ENCODE measurements around the gene ARID3A. TPM values are rescaled to one million over a fixed set of nuclear protein-coding genes. Genes with fewer than 3 reads are reported as not detected.

ARID3A gene
- total RNA-seq, 1 experiment from 2014 or later = 28.9 TPM

GRCh38 chr19:1000591-1001537 lies 75.0 kb downstream of the ARID3A start:
- Histone ChIP-seq H3K36me3 (ENCODE audit: control insufficient read depth, insufficient read depth, low read length) (no peaks in the 10 kb centered on the region), H3K9me3 (ENCODE audit: control insufficient read depth, insufficient read depth, low read depth, low read length) (no peaks in the 10 kb centered on the region), H3K4me3 (ENCODE audit: low read depth in 2 of 2, low read length in 2 of 2) (peak overlapping the region; percentile 30 to 41), H3K27me3 (ENCODE audit: control insufficient read depth, insufficient read depth, low read length) (no peaks in the 10 kb centered on the region), H3K27ac (ENCODE audit: low read length) (no peak overlapping the region), H3K4me1 (ENCODE audit: control insufficient read depth, insufficient read depth, low read length) (0 out of 2 replicates have a peak, but pooled peaks cover 3% of the 10 kb centered on the region)
- CTCF ChIA-PET = interaction anchor here (0.5 to 0.7 kb wide), 2 partner anchors 35 to 176 kb away, joined by 3 read pairs; no protein-coding TSS in a partner anchor
- DNase-seq (ENCODE audit: low read depth, low spot score) = no peak
- intact Hi-C loops (cut with micrococcal nuclease; ENCODE audit: unreplicated experiment) = no loop called here
- POLR2A ChIA-PET = no interaction called here
- no TSS peak for BruUV-seq (replicated peaks)
- in situ Hi-C loops (cut with HindIII; ENCODE audit: low pct_unique_long_range_greater_than_20kb, low sequenced_read_pairs) = no loop called here
- peak; percentile 21; the same call in 1 of the 2 replicates for ATAC-seq
- TF ChIP-seq CTCF (IDR thresholded peaks at IDR 0.05) (no peak), POLR2AphosphoS5 (IDR thresholded peaks at IDR 0.05; ENCODE audit: low read depth, low read length) (no peak), TCF7L2 (IDR thresholded peaks at IDR 0.05; ENCODE audit: low read depth, low read length) (no peak)

- no peak overlapping the region for H3K27ac ChIP-seq (ENCODE audit: low read length)
- no peaks in the 10 kb centered on the region for H3K9me3 ChIP-seq (ENCODE audit: control insufficient read depth, insufficient read depth, low read depth, low read length)
- TF ChIP-seq TCF7L2 (IDR thresholded peaks at IDR 0.05; ENCODE audit: low read depth, low read length) (no peak), REST (IDR thresholded peaks at IDR 0.05; ENCODE audit: insufficient read depth in 1 of 2, low read depth in 2 of 2, low read length in 1 of 2) (no peak), CTCF (IDR thresholded peaks at IDR 0.05) (peak; percentile 94), POLR2AphosphoS5 (IDR thresholded peaks at IDR 0.05; ENCODE audit: low read depth, low read length) (no peak), SIN3A (IDR thresholded peaks at IDR 0.05; ENCODE audit: borderline replicate concordance, insufficient read depth, low read depth, low read length) (no peak)
- H3K4me1 ChIP-seq (ENCODE audit: control insufficient read depth, insufficient read depth, low read length) = no peaks in the 10 kb centered on the region; the same call in 1 of the 2 replicates
- H3K36me3 ChIP-seq (ENCODE audit: control insufficient read depth, insufficient read depth, low read length) = no peaks in the 10 kb centered on the region
- intact Hi-C loops (cut with micrococcal nuclease; ENCODE audit: unreplicated experiment) (no loop called here), in situ Hi-C loops (cut with HindIII; ENCODE audit: low pct_unique_long_range_greater_than_20kb, low sequenced_read_pairs) (no loop called here)
- ChIA-PET CTCF (interaction anchor here (0.5 to 0.7 kb wide), 2 partner anchors 36 to 177 kb away, joined by 3 read pairs; no protein-coding TSS in a partner anchor), POLR2A (no interaction called here)
- peak overlapping the region in 1 of 2 experiments; percentile 41; a peak in 3 of 4 replicates for H3K4me3 ChIP-seq (ENCODE audit: low read depth in 2 of 2, low read length in 2 of 2)
- peak; percentile 70 for ATAC-seq
- BruUV-seq (replicated peaks) = no TSS peak
- DNase-seq (ENCODE audit: low read depth, low spot score) = no peak
- H3K27me3 ChIP-seq (ENCODE audit: control insufficient read depth, insufficient read depth, low read length) = no peaks in the 10 kb centered on the region
Measured at GRCh38 chr19:1001538-1002166, 75.8 kb downstream of the ARID3A start.

All from Panc1 (cell line).